Hepatocyte (in vitro differentiated cells): Measurements from ENCODE around the gene ACOXL. TPM values are rescaled to one million over a fixed set of nuclear protein-coding genes. Genes with fewer than 3 reads are reported as not detected.

ENCODE experiments used
- DNase-seq: peaks from one replicate; pipeline ENCODE4 v3.0.0-alpha.2; 2016; ENCODE audit warnings: low spot score
- H2AFZ ChIP-seq: fragments of 200-600 bp; sonication (generic); 2 replicates; pipeline ENCODE4 v1.6.0; 2016; ENCODE audit warnings: antibody characterized with exemption, mild to moderate bottlenecking
- H3K27ac ChIP-seq: fragments of 200-600 bp; sonication (generic); 2 replicates; pipeline ENCODE4 v1.5.1; 2016; ENCODE audit warnings: mild to moderate bottlenecking
- H3K27me3 ChIP-seq: fragments of 200-600 bp; sonication (generic); 2 replicates; pipeline ENCODE4 v1.6.1; 2016
- H3K36me3 ChIP-seq: fragments of 200-600 bp; sonication (generic); replicated peaks from 2 replicates; pipeline ENCODE4 v1.5.1; 2016; ENCODE audit warnings: low read depth; ENCODE audit not compliant: insufficient read depth
- H3K4me1 ChIP-seq: fragments of 200-600 bp; sonication (generic); 2 replicates; pipeline ENCODE4 v1.5.1; 2016; ENCODE audit warnings: mild to moderate bottlenecking, moderate library complexity; ENCODE audit not compliant: insufficient read depth
- H3K4me2 ChIP-seq: fragments of 200-600 bp; sonication (generic); 2 replicates; pipeline ENCODE4 v1.6.0; 2016
- H3K4me3 ChIP-seq: fragments of 200-600 bp; sonication (generic); 2 replicates; pipeline ENCODE4 v1.5.1; 2016; ENCODE audit warnings: mild to moderate bottlenecking
- H3K79me2 ChIP-seq: fragments of 200-600 bp; sonication (generic); 2 replicates; pipeline ENCODE4 v1.6.0; 2017; ENCODE audit warnings: mild to moderate bottlenecking
- H3K9me2 ChIP-seq: fragments of 200-600 bp; sonication (generic); replicated peaks from 2 replicates; pipeline ENCODE4 v1.6.0; 2017; ENCODE audit warnings: mild to moderate bottlenecking; ENCODE audit not compliant: insufficient read depth
- H3K9me3 ChIP-seq: fragments of 200-600 bp; sonication (generic); 2 replicates; pipeline ENCODE4 v1.5.1; 2016; ENCODE audit warnings: low read depth, mild to moderate bottlenecking
- H4K20me1 ChIP-seq: fragments of 200-600 bp; sonication (generic); 2 replicates; pipeline ENCODE4 v1.6.0; 2016; ENCODE audit warnings: mild to moderate bottlenecking; ENCODE audit not compliant: insufficient read depth, poor library complexity, severe bottlenecking
- EZH2 ChIP-seq: fragments of 200-600 bp; sonication (generic); IDR thresholded peaks from 2 replicates; pipeline ENCODE4 v1.6.1; 2016; ENCODE audit warnings: antibody characterized with exemption, mild to moderate bottlenecking, borderline replicate concordance
- EZH2phosphoT487 ChIP-seq: fragments of 200-600 bp; sonication (generic); IDR thresholded peaks from one replicate; pipeline ENCODE4 v1.6.1; 2018; ENCODE audit warnings: antibody characterized with exemption, mild to moderate bottlenecking, low read depth, moderate library complexity; ENCODE audit not compliant: unreplicated experiment, severe bottlenecking
- WGBS: methylation state at CpG from one replicate; pipeline ENCODE4 v1.1.6; 2016; ENCODE audit warnings: low lambda C conversion rate; ENCODE audit errors: missing lambda C conversion rate; 5-methylcytosine and 5-hydroxymethylcytosine counted together
- polyA plus RNA-seq: library from polyadenylated mRNA; unstranded; fragments of >200 nt; fragmentation: Nextera tagmentation; extraction: Ambion mirVana; gene quantifications from 2 replicates; pipeline ENCODE4 v1.2.1, GENCODE V29; 2016
- total RNA-seq: library from RNA; depleted of rRNA; stranded (reverse); fragments of >200 nt; gene quantifications from 2 replicates; pipeline ENCODE4 v1.2.3, GENCODE V29; 2014
- TF ChIP-seq, protein P1 (sequence below): fragments of 200-600 bp; sonication (generic); IDR thresholded peaks from 2 replicates; pipeline ENCODE4 v1.5.1; 2016; ENCODE audit warnings: antibody characterized with exemption, mild to moderate bottlenecking; ENCODE audit not compliant: poor library complexity

The ACOXL gene
- total and polyA plus RNA-seq, 2 experiments from 2014 or later, result 0.23 to 1.1 TPM

DNA sequence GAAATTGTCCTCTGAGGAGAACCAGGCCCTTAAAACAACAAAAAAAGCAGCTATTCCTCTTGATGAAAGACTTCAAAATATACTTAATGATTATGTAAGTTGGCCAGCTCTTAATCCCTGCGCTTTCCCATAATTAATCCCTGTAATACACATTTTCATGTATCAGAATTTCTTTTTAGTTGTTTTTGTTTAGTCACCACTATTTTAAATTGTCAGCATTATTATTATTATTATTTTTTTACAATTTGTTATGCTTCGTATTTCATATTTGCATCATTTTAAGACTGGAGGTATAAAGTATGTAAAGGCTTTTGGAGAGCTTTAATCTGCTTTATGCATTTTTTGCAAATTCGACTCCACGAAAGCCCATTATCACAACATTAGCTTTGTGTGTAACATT, 152.9 kb downstream of the ACOXL start:
- Histone ChIP-seq H3K27me3 (no peaks in the 10 kb centered on the region), H3K79me2 (no peaks in the 10 kb centered on the region), H3K4me3 (no peak overlapping the region), H3K27ac (no peak overlapping the region), H3K9me3 (no peaks in the 10 kb centered on the region), H3K4me2 (no peak overlapping the region), H4K20me1 (no peaks in the 10 kb centered on the region), H2AFZ (no peak overlapping the region), H3K9me2 (no peaks in the 10 kb centered on the region), H3K4me1 (no peaks in the 10 kb centered on the region), H3K36me3 (no peaks in the 10 kb centered on the region)
- DNase-seq, result no peak
- WGBS, result 73% methylated on average over 4 of the region's 4 CpGs
- TF ChIP-seq EZH2 (no peak), EZH2phosphoT487 (no peak)
- TF ChIP-seq, protein P1, sequence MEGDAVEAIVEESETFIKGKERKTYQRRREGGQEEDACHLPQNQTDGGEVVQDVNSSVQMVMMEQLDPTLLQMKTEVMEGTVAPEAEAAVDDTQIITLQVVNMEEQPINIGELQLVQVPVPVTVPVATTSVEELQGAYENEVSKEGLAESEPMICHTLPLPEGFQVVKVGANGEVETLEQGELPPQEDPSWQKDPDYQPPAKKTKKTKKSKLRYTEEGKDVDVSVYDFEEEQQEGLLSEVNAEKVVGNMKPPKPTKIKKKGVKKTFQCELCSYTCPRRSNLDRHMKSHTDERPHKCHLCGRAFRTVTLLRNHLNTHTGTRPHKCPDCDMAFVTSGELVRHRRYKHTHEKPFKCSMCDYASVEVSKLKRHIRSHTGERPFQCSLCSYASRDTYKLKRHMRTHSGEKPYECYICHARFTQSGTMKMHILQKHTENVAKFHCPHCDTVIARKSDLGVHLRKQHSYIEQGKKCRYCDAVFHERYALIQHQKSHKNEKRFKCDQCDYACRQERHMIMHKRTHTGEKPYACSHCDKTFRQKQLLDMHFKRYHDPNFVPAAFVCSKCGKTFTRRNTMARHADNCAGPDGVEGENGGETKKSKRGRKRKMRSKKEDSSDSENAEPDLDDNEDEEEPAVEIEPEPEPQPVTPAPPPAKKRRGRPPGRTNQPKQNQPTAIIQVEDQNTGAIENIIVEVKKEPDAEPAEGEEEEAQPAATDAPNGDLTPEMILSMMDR, result no peak

DNA sequence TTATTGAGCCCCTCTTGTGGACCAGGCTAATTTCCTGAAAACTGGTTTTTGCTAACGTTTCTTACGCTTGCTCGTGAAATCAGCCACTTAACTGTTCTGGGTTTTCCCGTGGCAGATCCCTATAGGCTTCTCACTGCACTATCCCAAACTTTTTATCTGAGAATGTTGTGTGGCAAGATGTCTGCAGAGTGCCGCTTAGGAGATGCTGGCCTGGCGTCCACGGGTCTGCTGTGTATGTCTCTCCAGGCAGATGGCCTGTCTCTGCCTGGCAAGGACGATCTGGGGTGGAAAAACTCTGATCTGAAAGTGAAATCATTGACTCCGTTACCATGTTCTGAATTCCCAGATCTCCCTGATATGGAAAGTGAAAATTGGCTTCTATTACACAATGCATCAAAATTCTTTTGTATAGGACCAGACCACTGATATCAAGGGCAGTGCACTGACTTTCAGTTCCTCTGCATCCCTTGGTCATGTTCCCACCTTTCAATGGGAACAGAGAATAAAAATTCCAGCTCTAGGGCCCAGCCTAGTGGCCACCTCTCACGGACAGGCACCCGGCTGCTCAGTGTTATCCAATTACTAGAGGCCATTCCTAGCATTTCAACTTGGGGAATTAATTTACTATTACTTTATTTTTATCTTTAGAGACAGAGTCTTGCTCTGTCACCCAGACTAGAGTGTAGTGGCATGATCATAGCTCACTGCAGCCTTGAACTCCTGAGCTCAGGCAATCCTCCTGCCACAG, 154.6 kb downstream of the ACOXL start:
- Histone ChIP-seq H3K27ac (no peak overlapping the region), H3K4me2 (no peak overlapping the region), H3K9me2 (no peaks in the 10 kb centered on the region), H3K4me3 (no peak overlapping the region), H3K4me1 (no peaks in the 10 kb centered on the region), H3K27me3 (no peaks in the 10 kb centered on the region), H3K79me2 (no peaks in the 10 kb centered on the region), H3K36me3 (no peaks in the 10 kb centered on the region), H3K9me3 (no peaks in the 10 kb centered on the region), H2AFZ (no peak overlapping the region), H4K20me1 (no peaks in the 10 kb centered on the region)
- no peak for DNase-seq
- 76% methylated on average over 11 of the region's 11 CpGs for WGBS
- TF ChIP-seq, protein P1, result no peak
- TF ChIP-seq EZH2, result no peak
- no peak for TF ChIP-seq EZH2phosphoT487

DNA sequence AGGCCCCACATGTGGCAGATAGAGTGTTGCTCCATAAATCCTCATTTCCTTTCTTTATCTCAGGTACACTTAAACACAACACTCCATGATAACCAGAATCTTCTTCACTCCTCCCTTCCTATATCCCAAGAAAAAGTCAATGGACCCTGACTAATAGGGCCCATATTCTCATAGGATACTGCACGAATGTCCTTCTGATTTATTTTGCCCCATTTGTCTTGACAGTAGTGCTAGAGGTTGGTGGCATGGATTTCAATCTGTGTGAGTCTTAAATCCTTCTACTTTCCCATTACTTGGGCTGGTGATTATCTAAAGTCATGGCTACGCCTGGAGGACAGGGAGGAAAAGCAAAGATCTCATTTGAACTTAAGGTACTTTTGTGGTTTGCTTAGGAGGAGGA, 156.0 kb downstream of the ACOXL start:
- DNase-seq, result no peak
- no peaks in the 10 kb centered on the region for H3K79me2 ChIP-seq
- no peaks in the 10 kb centered on the region for H4K20me1 ChIP-seq
- no peaks in the 10 kb centered on the region for H3K27me3 ChIP-seq
- H3K9me2 ChIP-seq, result no peaks in the 10 kb centered on the region
- H2AFZ ChIP-seq, result no peak overlapping the region
- H3K9me3 ChIP-seq, result no peaks in the 10 kb centered on the region
- H3K4me3 ChIP-seq, result no peak overlapping the region
- no peak overlapping the region for H3K4me2 ChIP-seq
- WGBS, result 97% methylated on average over 2 of the region's 2 CpGs
- TF ChIP-seq EZH2phosphoT487, result no peak
- TF ChIP-seq EZH2, result no peak
- TF ChIP-seq, protein P1, result no peak
- H3K27ac ChIP-seq, result no peak overlapping the region
- no peaks in the 10 kb centered on the region for H3K36me3 ChIP-seq
- H3K4me1 ChIP-seq, result no peaks in the 10 kb centered on the region
